Measurements from ENCODE around the gene HGS.
A peak's percentile ranks its signal among the peaks of the same experiment; 100 is the strongest.

The HGS gene

DNA sequence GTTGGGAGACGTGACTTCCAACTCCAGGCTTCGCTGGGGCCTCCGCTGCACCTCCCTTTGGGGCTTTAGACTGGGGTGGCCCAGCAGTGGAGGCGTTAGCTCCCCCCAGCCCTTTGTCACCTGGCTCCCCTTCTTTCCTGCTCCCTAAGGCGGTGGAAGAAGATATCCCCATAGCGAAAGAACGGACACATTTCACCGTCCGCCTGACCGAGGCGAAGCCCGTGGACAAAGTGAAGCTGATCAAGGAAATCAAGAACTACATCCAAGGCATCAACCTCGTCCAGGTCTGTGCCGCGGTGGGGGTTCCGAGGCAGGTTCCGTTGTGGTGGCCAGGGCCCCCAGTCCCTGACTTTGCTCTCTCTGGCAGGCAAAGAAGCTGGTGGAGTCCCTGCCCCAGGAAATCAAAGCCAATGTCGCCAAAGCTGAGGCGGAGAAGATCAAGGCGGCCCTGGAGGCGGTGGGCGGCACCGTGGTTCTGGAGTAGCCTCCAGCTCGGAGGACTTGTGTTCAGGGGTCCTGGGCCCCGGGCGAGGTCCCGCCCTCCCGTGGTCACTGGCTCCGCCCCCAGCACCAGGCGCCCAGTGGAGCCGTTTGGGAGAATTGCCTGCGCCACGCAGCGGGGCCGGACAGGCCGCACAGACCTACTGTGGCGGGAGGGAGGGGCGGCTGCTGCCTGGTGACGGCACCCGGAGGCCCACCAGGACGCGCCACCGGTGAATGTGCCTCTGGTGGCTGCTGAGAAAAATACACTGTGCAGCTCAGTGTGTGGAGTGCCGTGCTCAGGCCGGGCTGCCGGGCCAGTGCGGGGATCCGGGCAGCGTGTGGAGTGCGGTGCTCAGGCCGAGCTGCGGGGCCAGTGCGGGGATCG lies 23.2 kb downstream of the HGS start:
- no peak for DNase-seq

DNA sequence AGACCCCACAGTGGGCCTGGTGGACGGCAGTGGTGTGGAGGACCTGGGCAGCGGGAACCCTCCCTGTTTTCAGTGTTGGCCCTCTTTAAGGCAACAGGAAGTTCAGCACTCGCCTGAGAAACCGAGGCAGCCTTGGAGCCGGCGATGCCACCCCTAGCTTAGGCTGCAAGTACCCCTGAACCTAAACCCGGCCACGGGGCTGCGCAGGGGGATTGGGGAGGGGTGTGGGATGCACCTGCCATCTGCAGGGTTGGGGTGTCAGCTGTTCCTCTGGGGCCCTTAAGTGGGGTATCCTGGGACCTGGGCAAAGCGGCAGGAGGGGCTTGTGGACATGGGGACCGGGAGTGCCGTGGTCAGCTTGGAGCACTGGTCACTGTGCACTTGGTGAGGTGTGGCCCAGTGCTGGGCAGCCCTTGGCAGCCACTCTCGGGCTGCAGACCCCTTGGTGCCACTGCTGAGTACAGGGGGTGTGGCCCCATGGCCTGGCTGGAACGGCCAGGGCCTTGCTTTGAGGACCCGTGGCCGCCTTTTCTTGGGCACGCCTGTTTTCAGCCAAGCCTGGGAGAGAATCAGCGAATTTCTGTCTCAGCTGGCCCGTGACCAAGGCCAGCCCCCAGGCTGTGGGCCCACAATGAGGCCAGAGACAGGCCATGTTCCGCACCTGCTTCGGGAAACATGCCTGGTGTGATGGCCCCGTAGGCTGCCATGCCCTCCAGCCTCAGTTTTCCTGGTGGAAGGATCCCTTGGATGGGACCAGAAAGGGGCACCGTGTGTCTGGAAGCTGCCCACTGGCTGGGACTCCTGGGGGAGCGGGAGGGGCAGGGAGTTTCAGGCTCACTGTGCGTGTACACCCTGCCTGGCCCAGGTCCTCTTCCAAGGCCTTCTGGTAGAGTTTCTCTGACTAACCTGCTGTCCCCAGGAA lies 24.2 kb downstream of the HGS start:
- DNase-seq = no peak

DNA sequence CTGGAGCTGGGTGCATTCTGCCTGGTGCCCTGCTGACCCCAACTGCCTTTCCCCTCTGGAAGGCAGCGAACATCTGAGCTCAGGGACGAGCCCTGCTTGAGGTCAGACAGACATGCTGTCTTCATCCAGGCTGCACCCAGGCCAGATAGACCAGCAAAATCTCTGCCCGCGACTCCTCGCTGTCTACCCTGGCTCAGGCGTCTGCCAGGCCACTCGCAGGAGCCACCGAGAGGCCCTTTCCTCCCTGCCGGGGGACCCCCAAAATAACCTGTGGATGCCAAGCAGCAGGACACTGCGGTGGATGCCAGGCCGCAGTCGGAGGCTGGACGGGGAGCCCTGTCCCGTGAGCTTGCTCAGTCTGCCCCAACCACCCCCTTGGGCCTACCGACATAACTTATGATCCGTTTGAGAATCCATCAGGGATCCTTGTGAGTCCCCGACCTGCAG lies 25.0 kb downstream of the HGS start:
- no peak for DNase-seq

DNA sequence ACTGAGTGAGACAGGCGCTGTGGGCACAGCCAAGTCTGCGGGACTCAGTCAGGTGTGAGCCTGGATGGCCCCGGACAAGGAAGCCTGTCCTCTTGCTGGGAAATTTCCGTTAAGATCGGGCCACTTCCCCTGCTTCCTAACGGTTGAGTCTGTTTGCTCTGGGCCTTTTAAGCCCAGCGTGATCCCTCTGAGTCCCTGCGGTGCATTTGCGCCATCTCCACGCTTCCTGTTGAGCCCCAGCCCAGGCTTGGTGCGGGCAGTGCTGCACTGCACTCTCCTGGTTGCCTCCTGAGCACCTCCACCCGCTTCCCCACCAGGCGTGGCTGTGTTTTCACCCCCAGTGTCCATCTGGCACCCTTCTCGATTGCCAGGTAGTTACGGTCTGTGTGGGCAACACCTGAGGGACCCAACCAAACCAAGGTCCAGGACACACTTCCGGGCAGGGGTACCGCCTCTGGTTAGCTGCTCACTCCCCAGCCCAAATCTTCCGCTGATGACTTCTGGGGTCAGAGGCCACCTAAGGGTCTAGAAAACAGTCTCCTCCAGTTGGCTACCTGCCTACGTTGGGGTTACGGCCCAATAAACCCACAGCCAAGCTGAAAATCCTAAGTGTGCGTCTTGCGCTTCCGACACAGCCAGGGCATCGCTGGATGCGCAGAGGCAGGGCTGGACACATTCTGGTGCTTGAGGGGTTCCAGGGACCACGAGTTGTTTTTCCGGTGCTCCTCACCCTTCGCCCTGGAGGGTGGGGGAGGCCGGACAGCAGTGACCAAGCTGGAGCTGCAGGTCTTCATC lies 26.9 kb downstream of the HGS start:
- no peak for DNase-seq

DNA sequence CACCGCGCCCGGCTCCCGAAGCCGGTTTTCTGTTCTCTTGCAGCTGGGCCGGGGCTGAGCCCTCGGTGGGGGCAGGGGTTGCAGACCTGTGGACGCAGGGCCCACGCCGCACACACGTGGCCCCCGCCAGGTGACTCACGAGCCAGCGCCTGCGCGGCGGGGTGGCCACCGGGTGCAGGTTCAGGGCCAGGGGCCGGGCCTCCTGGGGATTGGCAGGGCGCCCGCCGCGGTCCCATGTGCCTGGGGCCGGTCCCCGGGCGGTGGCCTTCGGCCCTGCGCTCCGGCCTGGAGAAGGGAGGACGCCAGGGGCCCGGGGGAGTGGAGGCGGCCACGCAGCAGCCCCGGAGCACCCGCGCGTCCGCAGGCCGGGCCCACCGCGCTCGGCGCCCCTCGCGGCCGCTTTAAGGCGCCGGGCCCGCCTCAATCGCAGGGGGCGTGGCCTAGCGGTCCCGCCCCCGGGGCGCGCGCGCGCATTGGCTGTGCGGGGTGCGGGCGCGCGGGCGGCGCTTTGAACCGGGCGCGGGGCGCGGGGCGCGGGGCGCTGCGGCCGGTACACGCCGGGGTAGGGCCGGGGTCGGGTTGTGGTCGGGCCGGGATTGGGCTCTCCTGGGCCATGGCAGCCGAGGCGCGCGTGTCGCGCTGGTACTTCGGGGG lies 28.1 kb downstream of the HGS start, which contains the start of gene SLC25A10:
Gene SLC25A10 (plus strand): TSS at position 471 of the 654 bp plus-strand sequence. CDS start 143 bp downstream, at position 614.
- DNase-seq = peak; percentile 62

DNA sequence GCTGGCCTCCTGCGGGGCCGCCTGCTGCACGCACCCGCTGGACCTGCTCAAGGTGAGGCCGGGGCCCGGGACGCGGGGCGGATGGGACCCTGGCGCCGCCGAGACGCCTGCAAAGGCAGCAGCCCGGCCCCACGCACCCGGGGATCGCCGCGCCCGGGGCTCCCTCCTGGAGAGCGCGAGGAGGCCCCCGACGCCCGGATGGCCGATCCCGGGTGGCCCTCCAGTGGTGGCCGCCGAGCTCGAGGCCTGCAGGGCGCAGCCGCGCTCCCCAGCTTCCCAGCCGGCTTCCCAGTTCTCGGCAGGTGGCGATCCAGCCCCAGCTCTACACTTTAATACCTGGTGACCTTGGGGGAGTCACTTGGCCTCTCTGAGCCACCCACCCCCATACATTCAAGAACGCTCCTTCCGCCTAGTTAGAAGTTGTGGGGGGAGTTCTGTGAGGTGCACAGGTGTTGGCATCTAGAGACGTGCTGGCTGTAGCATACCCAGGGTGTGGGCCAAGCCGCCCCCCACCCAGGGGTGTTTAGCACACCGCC lies 28.7 kb downstream of the HGS start:
- DNase-seq = no peak

DNA sequence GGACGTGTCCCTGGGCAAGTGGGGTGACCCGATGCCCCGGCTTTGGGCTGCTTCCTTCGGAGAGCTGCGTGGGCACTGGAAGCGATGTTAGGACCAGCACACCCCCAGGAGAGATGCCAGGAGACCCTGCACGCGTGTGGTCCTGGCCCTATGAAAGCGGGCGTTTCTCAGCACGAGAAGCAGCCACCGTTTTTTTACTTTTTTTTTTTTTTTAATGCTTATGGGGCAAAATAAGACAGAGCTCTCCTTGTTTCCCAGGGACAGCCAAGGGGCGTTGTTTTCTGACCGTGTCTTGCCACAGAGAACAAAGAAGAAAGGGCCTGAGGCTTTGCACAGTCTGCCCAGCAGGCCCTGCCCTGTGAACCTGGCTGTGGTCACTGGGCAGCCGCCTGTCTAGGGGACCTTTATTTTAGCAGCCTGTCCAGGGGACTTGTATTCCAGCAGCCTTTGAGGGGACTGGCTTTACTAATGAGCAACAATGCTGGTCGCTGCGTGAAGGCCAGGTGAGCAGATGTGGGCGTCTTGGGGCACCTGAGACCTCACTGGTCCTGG lies 29.3 kb downstream of the HGS start:
- no peak for DNase-seq

DNA sequence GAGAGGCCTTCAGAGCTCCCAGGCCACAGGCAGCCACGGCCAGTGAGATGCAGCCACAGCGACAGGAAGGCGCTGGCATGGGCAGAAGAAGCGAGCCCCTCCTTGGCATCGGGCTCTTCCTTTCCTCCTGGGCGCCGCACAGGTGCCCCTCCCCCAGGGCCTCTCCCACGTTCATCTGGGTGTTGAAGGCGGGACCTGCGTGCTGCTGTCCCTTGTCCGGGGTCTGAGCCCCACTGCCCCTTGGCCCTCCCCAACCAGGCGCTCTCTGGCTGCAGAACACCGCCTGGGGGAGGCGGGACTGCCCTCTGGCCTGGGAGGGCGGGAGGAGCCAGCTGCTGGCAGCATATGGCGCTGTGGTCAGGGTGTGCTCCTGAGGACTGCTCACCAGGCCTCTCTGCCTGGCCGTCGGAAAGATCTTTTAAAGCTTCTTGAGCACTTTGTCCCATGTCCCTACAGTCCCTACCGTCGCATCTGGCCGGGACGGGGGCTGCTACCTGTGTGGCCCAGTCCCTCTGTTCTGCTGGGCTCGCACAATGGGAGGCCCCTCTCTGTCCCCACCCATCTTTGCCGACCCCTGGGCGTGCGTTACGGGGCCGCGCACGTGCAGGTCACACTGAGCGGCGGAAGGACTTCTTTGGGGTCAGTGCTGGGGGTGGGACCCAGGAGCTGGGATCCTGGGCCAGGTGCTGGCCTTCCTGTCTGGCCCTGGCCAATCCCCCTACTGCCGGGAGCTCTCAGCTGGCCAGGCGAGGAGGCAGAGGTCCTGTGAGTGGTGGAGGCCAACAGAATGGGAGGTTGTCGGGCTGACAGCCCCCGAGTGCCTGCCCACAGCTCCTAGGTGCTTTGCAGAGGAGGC lies 30.0 kb downstream of the HGS start:
- DNase-seq = no peak

DNA sequence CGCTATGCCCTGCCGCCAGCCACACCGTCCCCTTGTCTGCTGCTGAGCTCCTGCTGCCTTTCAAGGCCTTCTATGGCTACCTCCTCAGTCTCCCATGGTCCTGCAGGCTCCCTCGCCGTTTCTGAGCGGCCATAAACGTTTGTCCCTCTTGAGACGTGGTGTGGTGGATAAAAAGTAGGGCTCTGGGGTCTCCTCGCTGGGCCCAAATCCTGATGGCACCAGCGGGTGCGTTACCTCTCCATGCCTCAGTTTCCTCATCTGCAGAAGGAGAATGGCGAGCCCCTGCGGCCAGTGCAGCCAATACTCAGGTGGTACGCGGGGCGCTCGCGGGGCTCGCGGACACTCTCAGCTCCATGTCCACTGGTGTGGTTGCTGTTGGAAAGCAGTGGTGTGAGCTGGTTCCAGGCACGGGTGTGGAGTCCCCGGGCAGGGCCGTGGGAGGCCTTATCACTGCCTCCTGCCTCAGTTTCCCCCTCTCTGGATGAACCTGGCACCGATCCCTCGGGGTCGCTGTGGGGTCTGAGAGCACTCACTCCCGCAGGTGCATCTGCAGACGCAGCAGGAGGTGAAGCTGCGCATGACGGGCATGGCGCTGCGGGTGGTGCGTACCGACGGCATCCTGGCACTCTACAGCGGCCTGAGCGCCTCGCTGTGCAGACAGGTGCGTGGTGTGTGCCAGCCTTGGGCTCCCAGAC lies 30.7 kb downstream of the HGS start:
- DNase-seq = no peak

DNA sequence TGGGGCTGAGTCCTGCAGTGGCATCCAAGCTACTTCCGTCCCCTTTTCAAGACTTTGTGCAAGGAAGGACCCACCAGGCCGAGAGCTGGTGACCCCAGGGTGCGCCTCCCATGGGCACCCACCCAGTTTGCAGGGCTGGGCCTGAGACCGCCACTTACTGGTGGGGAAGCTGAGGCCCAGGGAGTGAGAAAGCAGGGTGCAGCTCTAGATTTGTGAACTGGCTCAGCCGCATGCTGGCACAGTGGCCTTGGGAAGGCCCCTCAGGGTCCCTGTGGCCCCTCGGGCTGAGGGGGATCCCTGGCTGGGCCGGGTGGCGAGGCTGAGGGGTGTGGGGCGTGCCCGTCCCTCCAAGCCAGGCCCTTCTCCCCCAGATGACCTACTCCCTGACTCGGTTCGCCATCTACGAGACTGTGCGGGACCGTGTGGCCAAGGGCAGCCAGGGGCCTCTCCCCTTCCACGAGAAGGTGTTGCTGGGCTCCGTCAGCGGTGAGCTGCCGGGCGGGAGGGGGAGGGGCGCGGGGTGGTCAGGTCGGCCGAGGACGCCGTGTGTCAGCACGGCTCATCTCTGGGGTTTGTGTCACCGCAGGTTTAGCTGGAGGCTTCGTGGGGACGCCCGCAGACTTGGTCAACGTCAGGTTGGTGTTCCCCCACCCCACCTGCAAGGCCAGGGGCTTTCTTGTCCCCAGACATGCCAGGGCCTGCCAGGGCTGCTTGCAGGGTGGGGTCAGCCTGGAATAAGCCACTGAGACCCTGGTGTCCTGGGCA lies 31.5 kb downstream of the HGS start:
- no peak for DNase-seq

DNA sequence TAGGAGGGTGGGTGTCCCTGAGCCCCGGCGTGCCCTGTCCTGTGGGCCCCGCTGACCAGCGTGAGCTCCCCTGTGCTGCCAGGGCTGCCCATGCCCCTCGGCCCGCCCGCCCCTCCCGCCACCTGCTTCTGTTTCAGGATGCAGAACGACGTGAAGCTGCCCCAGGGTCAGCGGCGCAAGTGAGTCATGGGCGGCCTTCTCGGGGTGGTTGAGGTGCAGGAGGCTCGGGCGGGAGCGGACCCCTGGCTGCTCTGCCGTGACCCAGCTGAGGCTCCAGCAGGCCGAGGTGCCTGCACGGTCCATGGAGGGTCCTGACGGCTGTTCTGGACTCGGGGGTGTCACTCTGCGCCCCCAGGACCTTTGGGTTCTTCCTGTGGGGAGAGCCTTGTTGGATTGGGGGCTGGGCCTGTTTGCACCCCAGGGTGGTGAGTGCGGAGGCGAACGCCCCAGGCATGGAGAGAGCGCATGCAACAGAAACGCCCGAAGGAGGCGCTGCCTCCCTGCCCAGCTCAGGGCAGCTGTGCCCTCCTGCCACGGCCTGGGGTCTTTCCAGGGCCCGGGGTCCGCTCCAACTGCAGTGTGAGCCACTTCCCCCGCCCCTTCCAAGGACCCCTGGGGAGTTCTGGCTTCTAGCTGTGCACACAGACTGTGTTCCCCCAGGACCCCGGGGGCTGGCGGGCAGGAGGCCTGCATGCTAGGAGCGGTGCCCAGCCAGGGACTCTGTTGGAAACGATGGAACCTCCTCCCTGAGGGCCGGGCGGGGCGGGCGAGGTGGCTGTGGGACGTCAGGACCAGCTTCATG lies 32.3 kb downstream of the HGS start:
- DNase-seq = no peak

DNA sequence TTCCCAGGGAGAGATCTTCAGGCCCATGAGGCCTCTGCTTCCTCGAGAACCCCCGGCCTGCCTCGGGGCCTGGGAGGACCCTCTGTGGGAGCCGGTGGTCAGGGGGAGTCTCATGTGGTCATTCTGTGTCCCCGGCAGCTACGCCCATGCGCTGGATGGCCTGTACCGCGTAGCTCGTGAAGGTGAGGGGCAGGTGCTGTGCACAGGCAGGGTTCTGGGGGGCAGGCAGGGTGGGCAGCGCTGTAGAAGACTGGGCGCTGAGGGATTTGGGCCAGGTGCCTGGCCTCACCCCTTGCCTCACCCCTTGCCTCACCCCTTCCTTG lies 32.8 kb downstream of the HGS start:
- no peak for DNase-seq

DNA sequence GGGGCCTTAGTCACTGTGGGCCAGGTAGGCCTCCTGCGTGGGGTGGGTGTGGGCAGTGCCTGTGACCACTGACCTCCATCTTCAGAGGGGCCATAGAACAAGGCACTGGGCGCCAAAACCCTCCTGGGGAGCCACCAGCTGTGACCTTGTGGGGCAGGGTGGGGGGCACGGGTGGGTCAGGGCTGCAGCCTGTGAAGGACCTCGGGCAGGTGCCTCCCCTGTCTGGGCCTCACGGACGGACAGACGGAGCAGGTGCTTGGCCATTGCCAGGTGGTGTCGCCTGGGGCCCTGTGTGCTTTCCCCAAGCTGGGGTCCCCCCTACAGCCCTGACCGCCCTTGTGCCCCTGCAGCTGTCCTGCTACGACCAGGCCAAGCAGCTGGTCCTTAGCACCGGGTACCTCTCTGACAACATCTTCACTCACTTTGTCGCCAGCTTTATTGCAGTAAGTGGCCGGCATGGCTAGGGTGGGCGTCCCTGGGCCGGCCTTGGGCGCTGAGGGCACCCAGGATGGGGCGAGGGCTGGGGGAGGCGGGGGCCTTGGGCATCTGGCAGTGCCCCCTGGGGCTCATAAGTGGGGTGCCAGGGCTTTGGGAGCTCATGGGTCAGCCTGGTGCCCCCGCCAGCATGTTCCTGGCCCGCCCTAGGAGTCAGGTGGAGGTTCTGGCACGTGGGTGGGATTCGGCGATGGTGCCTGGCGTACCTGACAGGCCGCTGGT lies 33.4 kb downstream of the HGS start:
- no peak for DNase-seq

DNA sequence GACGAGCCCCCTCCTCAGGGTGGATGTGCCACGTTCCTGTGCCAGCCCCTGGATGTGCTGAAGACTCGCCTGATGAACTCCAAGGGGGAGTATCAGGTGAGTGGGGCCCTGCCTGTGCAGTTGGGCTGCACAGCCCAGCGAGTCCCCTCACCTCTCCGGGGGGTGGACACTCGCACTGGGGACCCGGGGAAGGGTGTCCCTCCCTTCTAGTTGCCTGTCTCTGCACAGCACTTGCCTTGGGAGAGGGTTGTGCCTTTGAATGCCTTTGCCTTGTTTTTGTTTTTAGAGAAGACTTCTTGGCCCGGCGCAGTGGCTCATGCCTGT lies 33.9 kb downstream of the HGS start:
- no peak for DNase-seq

DNA sequence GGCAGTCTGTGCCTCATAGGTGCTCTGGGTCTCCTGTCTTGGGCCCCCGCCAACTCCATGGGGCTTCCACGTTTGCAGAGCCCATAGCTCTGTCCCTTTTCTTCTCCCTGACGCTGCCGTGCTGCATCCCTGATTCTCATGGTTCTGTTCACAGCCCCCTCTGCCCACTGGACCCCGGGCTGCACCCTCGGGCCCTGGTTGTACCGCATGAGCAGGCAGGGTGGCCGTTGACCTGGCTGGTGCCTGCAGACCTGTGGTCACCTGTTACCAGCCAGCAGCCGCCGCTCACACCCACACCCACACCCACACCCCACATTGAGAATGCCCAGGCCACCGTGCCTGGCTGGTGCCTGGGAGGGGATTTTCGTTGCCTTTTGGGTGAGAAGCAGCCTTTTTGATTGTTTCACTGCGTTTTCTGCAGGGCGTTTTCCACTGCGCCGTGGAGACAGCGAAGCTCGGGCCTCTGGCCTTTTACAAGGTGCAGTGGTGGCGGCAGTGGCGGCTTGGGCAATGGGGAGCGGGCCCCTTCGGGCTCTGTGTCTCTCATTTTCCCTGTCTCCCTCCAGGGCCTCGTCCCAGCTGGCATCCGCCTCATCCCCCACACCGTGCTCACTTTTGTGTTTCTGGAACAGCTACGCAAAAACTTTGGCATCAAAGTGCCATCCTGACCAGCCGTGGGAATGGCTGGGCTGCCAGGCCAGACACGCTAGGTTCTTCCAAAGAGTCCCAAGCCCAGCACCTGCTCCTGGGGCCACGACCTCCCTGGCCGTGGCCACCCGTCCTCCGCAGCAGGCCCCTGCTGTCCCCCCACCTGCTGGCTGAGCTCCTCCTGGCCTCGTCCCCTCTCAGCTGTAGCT lies 35.8 kb downstream of the HGS start:
- DNase-seq = no peak

DNA sequence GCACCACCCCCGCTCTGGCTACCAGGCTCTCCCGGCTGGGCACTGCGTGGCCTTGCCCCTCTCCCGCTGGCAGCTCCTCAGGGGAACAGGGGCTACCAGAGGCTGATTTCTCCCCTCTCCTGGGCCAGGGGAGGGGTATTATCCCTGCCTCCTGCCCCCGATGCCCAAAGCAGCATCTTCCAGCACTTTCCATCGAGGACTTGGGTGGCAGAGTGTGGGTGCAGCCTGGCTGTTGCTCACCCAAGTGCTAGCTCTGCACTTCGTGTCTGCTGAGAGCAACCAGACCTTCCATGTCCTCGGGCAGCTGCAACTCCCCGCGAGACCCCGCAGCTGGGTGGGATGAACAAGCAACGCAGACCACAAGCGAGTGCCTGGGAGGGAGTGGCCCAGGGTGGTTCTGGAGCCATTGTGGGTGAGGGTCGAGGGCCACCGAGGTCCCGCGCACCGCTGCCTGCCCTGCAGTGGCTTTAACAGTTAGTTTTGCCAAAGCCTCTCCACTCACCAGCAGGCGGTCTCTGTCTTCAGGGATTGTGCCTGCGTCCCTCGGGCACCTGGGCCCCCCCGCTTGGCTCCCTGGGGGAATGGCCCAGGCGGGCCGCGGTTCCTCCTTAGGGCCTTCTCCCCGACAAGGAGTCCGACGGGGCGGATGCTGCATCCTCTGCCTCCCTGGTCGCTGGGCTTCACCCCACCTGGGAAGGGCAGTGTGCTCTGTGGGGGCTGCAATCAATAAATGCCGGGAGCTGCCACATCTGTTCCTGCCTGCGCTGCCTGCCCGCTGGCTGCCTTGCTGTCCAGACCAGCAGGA lies 36.7 kb downstream of the HGS start:
- no peak for DNase-seq

Data from fibroblast of upper back skin (primary cell).